T-helper 2 cell treated with Interferon-gamma antibody and Interleukin-4, amounts not matched to agents 100 ng/mL and 5 ng/mL, for 36 hours (primary cell): ENCODE measurements around the gene ZBTB4. TPM values are rescaled to one million over a fixed set of nuclear protein-coding genes. Genes with fewer than 3 reads are reported as not detected.

Experiments used
- intact Hi-C: fragments of 100-400 bp; cut with micrococcal nuclease; formaldehyde crosslinking; loops from one replicate; pipeline ENCODE4 v1.15.1; 2023
- total RNA-seq: library from RNA; stranded (reverse); gene quantifications from 2 replicates; pipeline ENCODE4 v1.2.3, GENCODE V29; 2022

Gene ZBTB4
- total RNA-seq, 1 donor from 2014 or later: 21.6 TPM

- intact Hi-C loops: no loop called here
These were observed 55.8 kb downstream of the ZBTB4 start for GRCh38 chr17:7423679-7424078.

- intact Hi-C loops: no loop called here
These were observed 58.2 kb downstream of the ZBTB4 start for GRCh38 chr17:7421186-7421585.

- intact Hi-C loops: no loop called here
These were observed 59.4 kb downstream of the ZBTB4 start, which contains the start of gene SPEM1 for GRCh38 chr17:7419819-7420610. TSS of gene SPEM1 (plus strand) at chr17:7420324. CDS start at chr17:7420385, 61 bp downstream.

- intact Hi-C loops: no loop called here
These were observed 60.8 kb downstream of the ZBTB4 start for GRCh38 chr17:7418472-7419152.

- intact Hi-C loops: no loop called here
These were observed 62.3 kb downstream of the ZBTB4 start for GRCh38 chr17:7417056-7417655.

- intact Hi-C loops: no loop called here
These were observed 63.1 kb downstream of the ZBTB4 start for GRCh38 chr17:7416323-7416722.

- intact Hi-C loops: no loop called here
These were observed 63.6 kb downstream of the ZBTB4 start for GRCh38 chr17:7415784-7416183.

- intact Hi-C loops: no loop called here
These were observed 64.6 kb downstream of the ZBTB4 start for GRCh38 chr17:7414837-7415236.

GRCh38 chr17:7413346-7413985 is 66.0 kb downstream of the ZBTB4 start:
- intact Hi-C loops: no loop called here

- intact Hi-C loops: no loop called here
These were observed 68.0 kb downstream of the ZBTB4 start for GRCh38 chr17:7411427-7411750.

GRCh38 chr17:7410634-7411426 is 68.6 kb downstream of the ZBTB4 start:
- intact Hi-C loops: no loop called here

- intact Hi-C loops: no loop called here
These were observed 69.7 kb downstream of the ZBTB4 start for GRCh38 chr17:7409716-7410115.

Other genes with a start within 250 kb of the ZBTB4 start
- gene DVL2, start 245.1 kb downstream of the ZBTB4 start, total RNA-seq: 46.4 and 51.1 TPM in 2 replicates
- 53.4 and 55.1 TPM in 2 replicates for gene PHF23, start 240.2 kb downstream of the ZBTB4 start, total RNA-seq
- 223 and 242 TPM in 2 replicates for gene GABARAP, start 237.2 kb downstream of the ZBTB4 start, total RNA-seq
- gene CTDNEP1, start 227.9 kb downstream of the ZBTB4 start, total RNA-seq: 170 and 179 TPM in 2 replicates
- gene ELP5, start 227.4 kb downstream of the ZBTB4 start, total RNA-seq: 56.5 and 57.8 TPM in 2 replicates
- gene CLDN7, start 217.2 kb downstream of the ZBTB4 start, total RNA-seq: 0.32 and 0.39 TPM in 2 replicates
- gene SLC2A4, start 197.9 kb downstream of the ZBTB4 start, total RNA-seq: 0.07 TPM in 1 of 2 replicates, not detected in the other
- 1.3 and 1.4 TPM in 2 replicates for gene YBX2, start 185.0 kb downstream of the ZBTB4 start, total RNA-seq
- gene EIF5A, start 172.0 kb downstream of the ZBTB4 start, total RNA-seq: 709 TPM in 2 replicates
- gene GPS2, start 164.3 kb downstream of the ZBTB4 start, total RNA-seq: 78.5 and 83.2 TPM in 2 replicates
- gene NEURL4, start 150.3 kb downstream of the ZBTB4 start, total RNA-seq: 38.5 and 44.1 TPM in 2 replicates
- gene ACAP1, start 143.1 kb downstream of the ZBTB4 start, total RNA-seq: 580 and 590 TPM in 2 replicates
- 8.2 TPM in 2 replicates for gene KCTD11, start 127.5 kb downstream of the ZBTB4 start, total RNA-seq
- not detected in 2 replicates for gene TMEM95, start 124.5 kb downstream of the ZBTB4 start, total RNA-seq
- gene TNK1, start 98.5 kb downstream of the ZBTB4 start, total RNA-seq: 1.2 and 1.4 TPM in 2 replicates
- 141 and 147 TPM in 2 replicates for gene PLSCR3, start 85.1 kb downstream of the ZBTB4 start, total RNA-seq
- gene TMEM256, start 75.5 kb downstream of the ZBTB4 start, total RNA-seq: 54.3 and 56.3 TPM in 2 replicates
- gene NLGN2, start 71.8 kb downstream of the ZBTB4 start, total RNA-seq: 1.2 TPM in 2 replicates
- gene SPEM1, start 59.3 kb downstream of the ZBTB4 start, total RNA-seq: not detected in 2 replicates
- gene SPEM2, start 54.0 kb downstream of the ZBTB4 start, total RNA-seq: not detected in 2 replicates
- not detected in 2 replicates for gene SPEM3, start 50.8 kb downstream of the ZBTB4 start, total RNA-seq
- gene TMEM102, start 44.2 kb downstream of the ZBTB4 start, total RNA-seq: 14.4 TPM in 2 replicates
- gene FGF11, start 40.1 kb downstream of the ZBTB4 start, total RNA-seq: 5.6 and 5.8 TPM in 2 replicates
- gene CHRNB1, start 34.6 kb downstream of the ZBTB4 start, total RNA-seq: 11.0 and 11.4 TPM in 2 replicates
- not detected in 2 replicates for gene SLC35G6, start 1.8 kb upstream of the ZBTB4 start, total RNA-seq
- 192 and 200 TPM in 2 replicates for gene POLR2A, start 4.7 kb upstream of the ZBTB4 start, total RNA-seq
- 66.6 and 67.0 TPM in 2 replicates for gene TNFSF12, start 69.4 kb upstream of the ZBTB4 start, total RNA-seq
- gene TNFSF13, start 79.1 kb upstream of the ZBTB4 start, total RNA-seq: 3.2 TPM in 2 replicates
- gene SENP3, start 82.3 kb upstream of the ZBTB4 start, total RNA-seq: 50.9 and 55.3 TPM in 2 replicates
- gene CD68, start 100.0 kb upstream of the ZBTB4 start, total RNA-seq: 8.3 and 9.4 TPM in 2 replicates
- gene MPDU1, start 104.2 kb upstream of the ZBTB4 start, total RNA-seq: 79.6 and 79.9 TPM in 2 replicates
- 0.25 and 0.50 TPM in 2 replicates for gene SOX15, start 110.5 kb upstream of the ZBTB4 start, total RNA-seq
- gene FXR2, start 135.3 kb upstream of the ZBTB4 start, total RNA-seq: 30.3 and 31.7 TPM in 2 replicates
- 17.8 and 18.2 TPM in 2 replicates for gene SAT2, start 148.2 kb upstream of the ZBTB4 start, total RNA-seq
- not detected in 2 replicates for gene SHBG, start 150.5 kb upstream of the ZBTB4 start, total RNA-seq
- 0.16 and 0.25 TPM in 2 replicates for gene ATP1B2, start 171.3 kb upstream of the ZBTB4 start, total RNA-seq
- 195 and 207 TPM in 2 replicates for gene TP53, start 207.9 kb upstream of the ZBTB4 start, total RNA-seq
- gene WRAP53, start 208.8 kb upstream of the ZBTB4 start, total RNA-seq: 25.9 and 28.9 TPM in 2 replicates
- gene EFNB3, start 225.6 kb upstream of the ZBTB4 start, total RNA-seq: 0.09 TPM in 1 of 2 replicates, not detected in the other
- not detected in 2 replicates for gene DNAH2, start 238.1 kb upstream of the ZBTB4 start, total RNA-seq